HepG2 (cell line): ENCODE results near the gene ABCG2. TPM values are rescaled to one million over a fixed set of nuclear protein-coding genes. Genes with fewer than 3 reads are reported as not detected.
A peak's percentile ranks its signal among the peaks of the same experiment; 100 is the strongest.

Source experiments
- ATAC-seq: fragments of 200-7000 bp; cut with Tn5 transposase; 3 replicates; pipeline ENCODE4 v1.9.1; 2020; ENCODE audit warnings: mild to moderate bottlenecking, moderate library complexity
- BruUV-seq: library from RNA; stranded (reverse); fragments of 400-500 nt; replicated peaks from 2 replicates; lab custom pipeline; 2021; lab: Mats Ljungman, UMichigan
- CTCF ChIA-PET: fragments of 300-600 bp; formaldehyde crosslinking; extraction: SDS; loops from one replicate; lab custom pipeline; 2021; ENCODE audit warnings: low total read pairs, inconsistent platforms, low intra/inter-chr PET ratio; lab: Yijun Ruan, JAX
- POLR2A ChIA-PET: fragments of 350-600 bp; sonication (Branson Sonifier 250); formaldehyde crosslinking; loops from one replicate; lab custom pipeline; 2020; ENCODE audit warnings: antibody characterized with exemption, inconsistent platforms; lab: Yijun Ruan, JAX
- DNase-seq: peaks from one replicate; pipeline ENCODE4 v3.0.0-alpha.2; 2015; ENCODE audit warnings: low spot score
- FAIRE-seq: peaks from 3 replicates; lab custom pipeline; 2011; peaks lifted over from hg19 to GRCh38; lab: Jason Lieb, UNC
- H2AFZ ChIP-seq: one replicate; pipeline ENCODE4 v1.6.1; 2011; ENCODE audit warnings: low read length, inconsistent platforms
- H3K27ac ChIP-seq: fragments of 300-600 bp; 3 replicates; pipeline ENCODE4 v1.8.0; 2011; ENCODE audit warnings: mixed run types, mild to moderate bottlenecking, mixed read lengths, low read length, inconsistent platforms; ENCODE audit not compliant: insufficient read depth; ENCODE audit errors: extremely low read length
- H3K27me3 ChIP-seq, 2 experiments: fragments of 200-600 bp in 1 of 2; 2 replicates in 1 of 2; 3 replicates in 1 of 2; pipeline versions ENCODE4 v1.6.0 to v1.8.0; 2011; ENCODE audit warnings: low read length in 2 of 2, mild to moderate bottlenecking in 2 of 2, moderate library complexity in 2 of 2, inconsistent platforms in 1 of 2; ENCODE audit not compliant: insufficient read depth in 2 of 2, control insufficient read depth in 1 of 2
- H3K36me3 ChIP-seq, 2 experiments: fragments of 200-600 bp in 1 of 2; replicated peaks in 1 of 2; 2 replicates in 1 of 2; 3 replicates in 1 of 2; pipeline versions ENCODE4 v1.5.1 to v1.8.0; 2011; ENCODE audit warnings: low read length in 2 of 2, inconsistent platforms in 1 of 2; ENCODE audit not compliant: insufficient read depth in 2 of 2, control insufficient read depth in 1 of 2
- H3K4me1 ChIP-seq: 2 replicates; pipeline ENCODE4 v1.5.1; 2012; ENCODE audit warnings: low read length, inconsistent platforms; ENCODE audit not compliant: insufficient read depth
- H3K4me2 ChIP-seq: 2 replicates; pipeline ENCODE4 v1.6.0; 2011; ENCODE audit warnings: low read depth, low read length, inconsistent platforms
- H3K4me3 ChIP-seq, 3 experiments: fragments of 200-600 bp in 1 of 3; sonication (generic), shearing (Covaris generic) in 1 of 3; replicated peaks in 1 of 3; 2 replicates each; pipeline ENCODE4 v1.5.1; 2011 to 2016; ENCODE audit warnings: low read length in 3 of 3, inconsistent platforms in 2 of 3, low read depth in 2 of 3, mild to moderate bottlenecking in 2 of 3, control low read depth in 1 of 3, mixed read lengths in 1 of 3; ENCODE audit not compliant: insufficient read depth in 1 of 3
- H3K79me2 ChIP-seq: one replicate; pipeline ENCODE4 v1.6.1; 2011; ENCODE audit warnings: low read length, inconsistent platforms; ENCODE audit not compliant: insufficient read depth
- H3K9ac ChIP-seq: 2 replicates; pipeline ENCODE4 v1.6.0; 2011; ENCODE audit warnings: mild to moderate bottlenecking, low read depth, low read length, inconsistent platforms; ENCODE audit not compliant: insufficient read depth
- H3K9me3 ChIP-seq: 2 replicates; pipeline ENCODE4 v1.5.1; 2012; ENCODE audit warnings: mild to moderate bottlenecking, low read length
- H4K20me1 ChIP-seq: 2 replicates; pipeline ENCODE4 v1.6.0; 2011; ENCODE audit warnings: inconsistent platforms, mild to moderate bottlenecking, low read length, moderate library complexity; ENCODE audit not compliant: insufficient read depth
- ETV5 ChIP-seq: IDR thresholded peaks from 2 replicates; pipeline ENCODE4 v1.6.1; 2018; ENCODE audit warnings: missing biosample characterization, missing genetic modification reagents, inconsistent platforms, borderline replicate concordance
- MBD4 ChIP-seq: IDR thresholded peaks from 2 replicates; pipeline ENCODE4 v1.6.1; 2012; ENCODE audit warnings: low read length, inconsistent platforms, borderline replicate concordance
- SCMH1 ChIP-seq: sonication (generic); formaldehyde crosslinking; IDR thresholded peaks from 2 replicates; pipeline ENCODE4 v1.9.0; 2021; ENCODE audit warnings: missing genetic modification reagents, mild to moderate bottlenecking, borderline replicate concordance
- SP2 ChIP-seq: sonication (generic); formaldehyde crosslinking; IDR thresholded peaks from 2 replicates; pipeline ENCODE4 v1.5.1; 2020; ENCODE audit warnings: mild to moderate bottlenecking, missing genetic modification reagents
- THAP11 ChIP-seq: IDR thresholded peaks from 2 replicates; pipeline ENCODE4 v1.6.1; 2016; ENCODE audit warnings: missing biosample characterization, missing genetic modification reagents
- ZFP41 ChIP-seq: sonication (generic); formaldehyde crosslinking; IDR thresholded peaks from 2 replicates; pipeline ENCODE4 v1.4.0; 2020; ENCODE audit warnings: mild to moderate bottlenecking, missing genetic modification reagents, borderline replicate concordance
- ZNF207 ChIP-seq: fragments of 450-650 bp; IDR thresholded peaks from 2 replicates; pipeline ENCODE4 v1.6.1; 2016; ENCODE audit warnings: antibody characterized with exemption, borderline replicate concordance
- ZNF292 ChIP-seq: sonication (generic); formaldehyde crosslinking; IDR thresholded peaks from 2 replicates; pipeline ENCODE4 v1.8.1; 2022; ENCODE audit warnings: mild to moderate bottlenecking, low read depth, missing genetic modification reagents, borderline replicate concordance
- ZNF383 ChIP-seq: sonication (generic); formaldehyde crosslinking; IDR thresholded peaks from 2 replicates; pipeline ENCODE4 v1.4.0; 2020; ENCODE audit warnings: missing genetic modification reagents, mild to moderate bottlenecking, borderline replicate concordance
- ZNF564 ChIP-seq: sonication (generic); formaldehyde crosslinking; IDR thresholded peaks from 2 replicates; pipeline ENCODE4 v1.8.1; 2023; ENCODE audit warnings: mild to moderate bottlenecking, missing genetic modification reagents
- WGBS: methylation state at CpG from one replicate; pipeline ENCODE4 v1.1.6; 2017; ENCODE audit warnings: low lambda C conversion rate; 5-methylcytosine and 5-hydroxymethylcytosine counted together
- in situ Hi-C: cut with HindIII; loops from 2 replicates; pipeline ENCODE4 v1.10.0; 2017; ENCODE audit warnings: low pct_unique_long_range_greater_than_20kb; ENCODE audit not compliant: extremely low pct_ligation_motif_present
- intact Hi-C: fragments of 100-400 bp; cut with micrococcal nuclease; formaldehyde crosslinking; loops from one replicate; pipeline ENCODE4 v1.10.0; 2022; ENCODE audit not compliant: unreplicated experiment
- polyA plus RNA-seq, 8 experiments: library from polyadenylated mRNA; depleted of rRNA in 3 of 8; stranded (reverse) in 7 of 8; unstranded in 1 of 8; fragments of >200 nt; fragmentation: Illumina TruSeq in 4 of 8; extraction: Trizol in 4 of 8; gene quantifications; 2 replicates each; pipeline versions ENCODE4 v1.2.1 to v1.2.3, GENCODE V29; 2011 to 2016; ENCODE audit warnings: low read depth in 4 of 8, missing spikeins in 1 of 8, mixed read lengths in 1 of 8; ENCODE audit not compliant: insufficient read depth in 1 of 8
- total RNA-seq, 5 experiments: library from RNA; depleted of rRNA; stranded (reverse); fragments of >200 nt; fragmentation: Illumina TruSeq; extraction: Trizol; gene quantifications; 2 replicates each; pipeline ENCODE4 v1.2.3, GENCODE V29; 2016; ENCODE audit warnings: low read depth in 1 of 5
- TF ChIP-seq, protein P1 (sequence below): sonication (generic); formaldehyde crosslinking; IDR thresholded peaks from 2 replicates; pipeline ENCODE4 v1.4.0; 2020; ENCODE audit warnings: mild to moderate bottlenecking, missing genetic modification reagents
- TF ChIP-seq, protein P2 (sequence below): sonication (generic); formaldehyde crosslinking; IDR thresholded peaks from 2 replicates; pipeline ENCODE4 v1.5.0; 2020; ENCODE audit warnings: mild to moderate bottlenecking, low read depth, missing genetic modification reagents, borderline replicate concordance
- TF ChIP-seq, protein P3 (sequence below): sonication (generic); formaldehyde crosslinking; IDR thresholded peaks from 2 replicates; pipeline ENCODE4 v1.9.0; 2021; ENCODE audit warnings: missing genetic modification reagents, borderline replicate concordance

The ABCG2 gene
- total and polyA plus RNA-seq, 2 of the 13 experiments (the other 11 are each of a cell fraction or from before 2014, with no cell fraction given): 10.0 to 15.7 TPM

DNA sequence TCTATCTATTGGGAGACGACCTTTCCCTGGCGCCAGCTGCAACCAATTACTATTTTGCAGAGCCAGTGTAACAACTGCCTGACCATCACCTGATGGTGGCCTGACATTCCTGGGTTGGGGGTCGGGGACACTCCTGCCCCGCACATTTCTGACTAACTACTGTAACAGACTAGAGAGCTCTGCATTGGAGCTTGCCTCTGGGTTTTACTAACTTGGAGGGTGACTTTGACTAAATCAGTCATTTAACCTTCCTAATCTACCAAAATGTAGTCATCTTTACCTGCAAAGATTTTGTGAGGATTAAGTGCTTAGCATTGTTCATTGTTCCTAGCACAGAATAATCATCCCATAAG is 37.5 kb upstream of the ABCG2 start:
- H3K4me1 ChIP-seq: peaks cover 27% of the 10 kb centered on the region
- ChIA-PET POLR2A (no interaction called here), CTCF (no interaction called here)
- H3K27ac ChIP-seq: no peak overlapping the region
- BruUV-seq: no TSS peak
- H2AFZ ChIP-seq: peak overlapping the region; percentile 59
- H3K27me3 ChIP-seq: no peaks in the 10 kb centered on the region; a peak in 1 of 5 replicates
- no peaks in the 10 kb centered on the region for H3K9me3 ChIP-seq
- DNase-seq: no peak
- WGBS: 34% methylated on average over 2 of the region's 4 CpGs
- H3K9ac ChIP-seq: no peak overlapping the region
- peak; percentile 52 for ATAC-seq
- peak overlapping the region; percentile 61 for H3K4me2 ChIP-seq
- H4K20me1 ChIP-seq: no peaks in the 10 kb centered on the region
- TF ChIP-seq ZFP41 (no peak), SCMH1 (CRISPR knock-in tag) (no peak), ZNF207 (no peak), SP2 (CRISPR knock-in tag) (no peak), THAP11 (no peak), ETV5 (CRISPR knock-in tag) (no peak)
- no peaks in the 10 kb centered on the region for H3K79me2 ChIP-seq
- intact Hi-C loops (no loop called here), in situ Hi-C loops (no loop called here)
- peak overlapping the region in 1 of 3 experiments; percentile 14; a peak in 2 of 6 replicates for H3K4me3 ChIP-seq
- no peaks in the 10 kb centered on the region for H3K36me3 ChIP-seq
- no peak for FAIRE-seq

DNA sequence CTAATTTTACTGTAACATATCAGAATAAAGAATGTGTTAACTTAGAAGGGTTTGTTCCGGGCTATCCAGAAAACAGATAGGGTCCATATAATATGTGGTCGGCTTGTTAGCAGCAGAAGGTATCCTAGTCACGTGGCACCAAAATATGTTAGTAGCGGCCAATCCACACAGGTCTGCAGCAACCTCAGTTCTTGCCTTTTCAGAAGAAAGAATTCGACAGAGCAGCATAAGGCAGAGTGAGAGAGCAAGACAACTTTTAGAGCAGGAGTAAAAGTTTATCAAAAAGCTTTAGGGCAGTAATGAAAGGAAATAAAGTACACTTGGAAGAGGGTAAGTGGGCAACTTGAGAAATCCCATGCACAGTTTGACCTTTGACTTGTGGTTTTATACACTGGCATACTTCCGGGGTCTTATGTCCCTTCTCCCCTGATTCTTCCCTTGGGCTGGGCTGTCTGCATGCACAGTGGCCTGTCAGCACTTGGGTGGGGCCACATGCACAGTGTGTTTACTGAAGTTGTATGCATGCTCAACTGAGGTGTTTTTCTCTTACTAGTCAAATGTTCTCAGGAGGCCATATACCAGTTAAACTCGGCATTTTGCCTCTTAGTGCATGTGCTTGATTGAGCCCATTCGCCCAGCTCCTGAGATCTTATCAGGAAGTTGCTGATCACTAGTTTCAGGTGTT is 37.0 kb upstream of the ABCG2 start:
- no peaks in the 10 kb centered on the region for H4K20me1 ChIP-seq
- no peak overlapping the region for H3K9ac ChIP-seq
- DNase-seq (no peak), ATAC-seq (peak; percentile 68), FAIRE-seq (no peak)
- POLR2A ChIA-PET: no interaction called here
- H3K27ac ChIP-seq: no peak overlapping the region
- no peaks in the 10 kb centered on the region; a peak in 1 of 5 replicates for H3K27me3 ChIP-seq
- peaks cover 30% of the 10 kb centered on the region for H3K4me1 ChIP-seq
- H2AFZ ChIP-seq: peak overlapping the region; percentile 59
- BruUV-seq: no TSS peak
- no peaks in the 10 kb centered on the region for H3K36me3 ChIP-seq
- H3K4me2 ChIP-seq: peak overlapping the region; percentile 61
- CTCF ChIA-PET: no interaction called here
- H3K9me3 ChIP-seq: no peaks in the 10 kb centered on the region
- no peaks in the 10 kb centered on the region for H3K79me2 ChIP-seq
- peak overlapping the region in 2 of 3 experiments; percentile 9 to 14; a peak in 3 of 6 replicates for H3K4me3 ChIP-seq
- in situ Hi-C loops (no loop called here), intact Hi-C loops (no loop called here)
- 41% methylated on average over 8 of the region's 8 CpGs for WGBS
- TF ChIP-seq MBD4 (no peak), ZNF383 (CRISPR knock-in tag) (no peak), ZNF292 (CRISPR knock-in tag) (0 out of 2 replicates have a peak, but pooled peaks have one; percentile 57), ZNF564 (CRISPR knock-in tag) (no peak)
- TF ChIP-seq, protein P1, sequence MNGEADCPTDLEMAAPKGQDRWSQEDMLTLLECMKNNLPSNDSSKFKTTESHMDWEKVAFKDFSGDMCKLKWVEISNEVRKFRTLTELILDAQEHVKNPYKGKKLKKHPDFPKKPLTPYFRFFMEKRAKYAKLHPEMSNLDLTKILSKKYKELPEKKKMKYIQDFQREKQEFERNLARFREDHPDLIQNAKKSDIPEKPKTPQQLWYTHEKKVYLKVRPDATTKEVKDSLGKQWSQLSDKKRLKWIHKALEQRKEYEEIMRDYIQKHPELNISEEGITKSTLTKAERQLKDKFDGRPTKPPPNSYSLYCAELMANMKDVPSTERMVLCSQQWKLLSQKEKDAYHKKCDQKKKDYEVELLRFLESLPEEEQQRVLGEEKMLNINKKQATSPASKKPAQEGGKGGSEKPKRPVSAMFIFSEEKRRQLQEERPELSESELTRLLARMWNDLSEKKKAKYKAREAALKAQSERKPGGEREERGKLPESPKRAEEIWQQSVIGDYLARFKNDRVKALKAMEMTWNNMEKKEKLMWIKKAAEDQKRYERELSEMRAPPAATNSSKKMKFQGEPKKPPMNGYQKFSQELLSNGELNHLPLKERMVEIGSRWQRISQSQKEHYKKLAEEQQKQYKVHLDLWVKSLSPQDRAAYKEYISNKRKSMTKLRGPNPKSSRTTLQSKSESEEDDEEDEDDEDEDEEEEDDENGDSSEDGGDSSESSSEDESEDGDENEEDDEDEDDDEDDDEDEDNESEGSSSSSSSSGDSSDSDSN: no peak
- TF ChIP-seq, protein P2, sequence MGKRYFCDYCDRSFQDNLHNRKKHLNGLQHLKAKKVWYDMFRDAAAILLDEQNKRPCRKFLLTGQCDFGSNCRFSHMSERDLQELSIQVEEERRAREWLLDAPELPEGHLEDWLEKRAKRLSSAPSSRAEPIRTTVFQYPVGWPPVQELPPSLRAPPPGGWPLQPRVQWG: no peak
- TF ChIP-seq, protein P3, sequence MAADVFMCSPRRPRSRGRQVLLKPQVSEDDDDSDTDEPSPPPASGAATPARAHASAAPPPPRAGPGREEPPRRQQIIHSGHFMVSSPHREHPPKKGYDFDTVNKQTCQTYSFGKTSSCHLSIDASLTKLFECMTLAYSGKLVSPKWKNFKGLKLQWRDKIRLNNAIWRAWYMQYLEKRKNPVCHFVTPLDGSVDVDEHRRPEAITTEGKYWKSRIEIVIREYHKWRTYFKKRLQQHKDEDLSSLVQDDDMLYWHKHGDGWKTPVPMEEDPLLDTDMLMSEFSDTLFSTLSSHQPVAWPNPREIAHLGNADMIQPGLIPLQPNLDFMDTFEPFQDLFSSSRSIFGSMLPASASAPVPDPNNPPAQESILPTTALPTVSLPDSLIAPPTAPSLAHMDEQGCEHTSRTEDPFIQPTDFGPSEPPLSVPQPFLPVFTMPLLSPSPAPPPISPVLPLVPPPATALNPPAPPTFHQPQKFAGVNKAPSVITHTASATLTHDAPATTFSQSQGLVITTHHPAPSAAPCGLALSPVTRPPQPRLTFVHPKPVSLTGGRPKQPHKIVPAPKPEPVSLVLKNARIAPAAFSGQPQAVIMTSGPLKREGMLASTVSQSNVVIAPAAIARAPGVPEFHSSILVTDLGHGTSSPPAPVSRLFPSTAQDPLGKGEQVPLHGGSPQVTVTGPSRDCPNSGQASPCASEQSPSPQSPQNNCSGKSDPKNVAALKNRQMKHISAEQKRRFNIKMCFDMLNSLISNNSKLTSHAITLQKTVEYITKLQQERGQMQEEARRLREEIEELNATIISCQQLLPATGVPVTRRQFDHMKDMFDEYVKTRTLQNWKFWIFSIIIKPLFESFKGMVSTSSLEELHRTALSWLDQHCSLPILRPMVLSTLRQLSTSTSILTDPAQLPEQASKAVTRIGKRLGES (CRISPR knock-in tag): no peak
